NCI-H526 treated with DMSO at 0.1 percent for 48 hours (cell line): Measurements from ENCODE around the gene KRTAP10-1.
"Not testable (repeated sequence)": the region's sequence is repeated elsewhere in the genome, so short reads cannot be mapped to it uniquely, and the experiment has no call there.

Experiments
- DNase-seq: peaks from one replicate; lab custom pipeline; 2025; lab: John Stamatoyannopoulos, UW

The KRTAP10-1 gene

DNA sequence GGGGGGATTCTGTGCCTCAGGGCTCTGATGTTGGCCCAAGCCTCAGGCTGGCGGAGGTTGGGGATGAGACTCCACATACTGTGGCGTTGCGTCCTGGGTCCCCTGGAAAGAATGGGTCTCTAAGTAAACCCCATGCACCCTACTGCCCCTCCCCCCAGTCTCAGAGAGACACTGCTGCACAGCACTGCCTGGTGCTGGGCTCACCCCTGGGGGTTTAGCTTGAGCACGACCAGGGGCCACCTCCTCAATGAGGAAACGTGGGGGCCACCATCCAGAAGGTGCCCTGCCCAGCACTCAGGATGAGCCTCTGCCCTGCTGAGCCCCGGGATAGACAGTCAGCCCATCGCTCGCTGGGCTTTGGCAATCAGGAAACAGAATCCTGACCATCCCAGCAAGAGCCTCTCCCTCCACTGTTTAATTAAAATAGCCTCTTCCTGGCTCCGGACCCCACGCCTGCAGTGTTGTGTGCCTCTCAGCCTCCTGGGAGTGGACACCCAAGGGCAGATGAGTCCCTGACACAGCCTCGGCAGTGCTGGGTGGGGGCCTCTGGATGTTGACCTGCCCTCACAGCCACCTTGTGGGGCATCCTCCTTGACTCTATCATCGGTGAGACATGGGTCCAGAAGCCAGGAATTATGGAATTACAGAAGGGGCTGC lies 30.0 kb upstream of the KRTAP10-1 start:
- DNase-seq: no peak

- no peak for DNase-seq
Observed at GRCh38 chr21:44568667-44569556, 28.9 kb upstream of the KRTAP10-1 start.

DNA sequence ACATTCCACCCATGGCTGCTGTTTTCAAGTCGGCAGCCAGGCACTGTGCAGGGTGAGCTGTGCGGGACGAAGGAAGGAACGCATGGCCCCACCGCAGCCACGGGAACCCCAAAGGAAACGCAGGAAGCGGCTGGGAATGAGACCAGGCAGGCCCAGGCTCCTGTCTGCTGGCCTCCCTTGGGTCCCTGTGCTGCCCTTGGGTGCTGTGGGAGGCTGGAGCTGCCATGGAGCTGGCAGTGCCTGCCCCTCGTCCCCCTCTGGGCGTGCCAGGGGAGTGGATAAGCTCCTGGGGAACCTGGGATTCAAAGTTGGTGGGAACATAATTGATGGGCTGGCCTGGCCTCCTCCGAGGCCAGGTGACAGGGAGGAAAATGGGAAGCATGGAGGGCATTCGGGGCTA lies 28.3 kb upstream of the KRTAP10-1 start:
- no peak for DNase-seq

DNA sequence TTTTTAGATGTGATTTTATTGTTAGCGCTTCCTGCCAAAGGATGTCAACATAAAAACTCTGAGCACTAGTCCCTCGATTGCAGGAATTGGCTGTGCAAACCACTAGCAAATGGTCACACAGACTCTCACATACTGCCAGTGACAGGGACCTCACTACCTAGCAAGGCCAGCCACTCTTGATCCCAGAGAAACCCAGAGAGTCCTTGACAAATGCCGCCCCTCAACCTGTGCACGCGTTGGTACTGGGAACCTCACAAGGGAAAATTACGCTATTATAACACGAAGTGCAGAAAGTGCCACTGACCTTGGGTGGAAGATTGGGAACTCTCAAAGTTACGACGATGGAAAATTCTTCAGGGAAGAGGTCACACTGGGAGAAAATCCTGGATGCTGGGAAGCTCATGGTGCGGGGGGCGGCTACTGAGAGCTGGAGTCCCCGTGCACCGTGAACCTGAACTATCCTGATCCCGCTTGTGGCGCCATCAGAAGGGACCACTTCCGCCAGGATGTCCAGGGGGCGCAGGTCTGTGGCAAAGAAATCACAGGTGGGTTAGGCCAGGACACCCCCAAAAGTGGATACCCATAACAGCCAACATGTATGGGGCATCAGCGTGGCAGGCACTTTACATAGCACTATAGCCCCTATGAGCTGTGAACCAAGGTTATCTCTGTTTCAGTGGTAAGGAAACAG lies 27.6 kb upstream of the KRTAP10-1 start:
- DNase-seq: no peak

- DNase-seq: no peak
Observed at GRCh38 chr21:44566403-44566802, 26.4 kb upstream of the KRTAP10-1 start.

- DNase-seq: no peak
Observed at GRCh38 chr21:44564886-44565598, 25.0 kb upstream of the KRTAP10-1 start.

DNA sequence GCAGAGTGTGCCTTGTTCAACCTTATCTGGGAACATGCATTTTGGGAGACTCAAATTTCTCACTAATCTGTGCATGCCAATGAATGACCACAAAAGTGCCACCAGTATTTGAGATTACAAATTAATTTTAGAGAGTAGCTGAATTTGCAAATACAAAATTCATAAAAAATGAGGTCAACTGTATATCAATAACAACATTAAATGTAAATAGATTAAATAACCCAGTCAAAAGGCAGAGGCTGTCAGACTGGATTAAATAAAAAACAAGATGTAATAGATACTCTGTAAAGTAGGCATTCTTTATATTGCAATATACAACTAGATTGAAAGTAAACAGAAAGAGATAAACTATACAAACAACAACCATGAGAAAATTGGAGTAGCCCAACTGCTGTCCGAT lies 24.1 kb upstream of the KRTAP10-1 start:
- DNase-seq: no peak

DNA sequence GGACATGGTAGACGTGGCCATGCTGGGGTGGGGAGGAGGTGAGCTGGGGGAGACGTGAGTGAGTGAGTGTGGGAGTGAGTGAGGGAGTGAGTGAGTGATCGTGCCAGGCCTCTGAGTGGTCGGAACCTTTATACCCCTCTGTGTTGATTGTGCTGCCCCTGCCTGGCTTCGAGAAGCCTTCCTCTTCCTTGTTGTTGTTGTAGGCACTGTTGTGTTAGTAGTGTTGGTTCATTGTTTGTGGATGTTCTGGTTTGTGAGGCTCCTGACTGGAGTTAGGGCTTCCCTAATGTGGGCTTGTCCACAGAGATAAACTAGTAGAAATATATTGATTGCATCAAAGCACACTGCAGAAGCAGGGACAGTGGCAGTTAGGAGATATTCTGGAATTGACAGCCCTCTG lies 18.7 kb upstream of the KRTAP10-1 start, which contains the start of gene KRTAP10-3:
Gene KRTAP10-3, minus strand, starts transcription at position 101 of the 400 bp plus-strand sequence. Its CDS starts 80 bp downstream, at position 21.
- DNase-seq: no peak

- DNase-seq: not testable (repeated sequence)
Observed at GRCh38 chr21:44558329-44558675, 18.3 kb upstream of the KRTAP10-1 start.

DNA sequence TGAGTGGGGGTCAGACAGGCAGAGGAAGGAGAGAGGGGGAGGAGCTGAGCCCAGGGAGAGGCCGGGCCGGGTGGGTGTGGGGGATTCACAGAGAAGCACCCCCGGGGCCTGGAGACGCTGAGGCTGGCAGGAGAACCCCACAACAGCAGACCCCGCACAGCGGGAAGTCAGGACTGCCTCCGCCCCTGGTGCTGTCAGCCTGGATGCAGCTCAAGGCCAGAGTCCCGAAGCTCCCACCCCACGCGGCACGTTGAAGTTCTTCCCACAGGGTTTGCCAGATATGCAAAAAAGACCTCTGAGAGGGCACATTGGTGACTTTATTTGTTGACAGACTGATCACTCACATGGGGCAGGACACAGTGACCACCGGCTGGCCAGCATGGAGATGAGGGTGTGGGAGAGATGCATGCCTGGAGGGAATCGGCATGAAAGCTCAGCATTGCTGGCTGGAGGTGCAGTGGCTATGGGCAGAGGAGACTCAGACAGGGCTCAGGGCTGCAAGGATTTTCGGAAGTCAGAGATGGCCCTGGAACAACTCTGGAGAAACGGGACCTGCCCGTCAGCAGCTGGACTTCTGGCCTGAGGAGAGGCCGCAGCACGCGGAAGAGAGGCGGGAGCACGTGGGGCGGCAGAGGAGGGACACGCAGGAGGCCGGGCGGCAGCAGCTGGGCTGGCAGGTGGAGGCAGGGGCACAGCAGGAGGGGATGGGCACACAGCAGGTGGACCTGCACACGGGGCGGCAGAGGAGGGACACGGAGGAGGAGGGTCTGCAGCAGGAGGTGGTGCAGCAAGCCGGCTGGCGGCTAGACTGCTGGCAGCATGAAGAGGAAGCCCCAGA lies 17.7 kb upstream of the KRTAP10-1 start:
- no peak for DNase-seq

- no peak for DNase-seq
Observed at GRCh38 chr21:44556879-44557278, 16.9 kb upstream of the KRTAP10-1 start.

GRCh38 chr21:44555200-44555875 lies 15.3 kb upstream of the KRTAP10-1 start:
- DNase-seq: no peak

GRCh38 chr21:44552681-44553080 lies 12.7 kb upstream of the KRTAP10-1 start:
- no peak for DNase-seq

DNA sequence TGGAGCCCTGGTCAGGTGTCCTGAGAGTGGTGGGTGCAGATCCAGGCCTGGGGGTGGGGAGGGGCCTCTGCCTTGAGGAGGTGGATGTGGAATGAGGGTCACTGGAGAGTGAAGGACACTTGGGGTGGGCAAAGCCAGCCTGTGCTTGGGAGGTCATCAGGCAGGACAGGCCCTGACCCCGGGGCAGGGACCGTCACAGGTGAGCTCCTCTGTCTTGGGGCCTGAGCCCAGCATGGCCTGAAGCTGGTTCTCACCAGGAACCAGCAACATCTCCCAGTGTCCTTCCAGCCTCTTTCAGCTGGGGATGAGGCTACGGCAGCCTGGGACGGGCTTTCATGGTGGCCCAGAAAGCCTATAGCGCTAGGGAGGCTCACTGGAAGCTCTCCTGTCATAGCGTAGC lies 12.1 kb upstream of the KRTAP10-1 start:
- no peak for DNase-seq

GRCh38 chr21:44551340-44551961 lies 11.5 kb upstream of the KRTAP10-1 start, which contains the start of gene KRTAP10-2:
KRTAP10-2 (minus strand) TSS chr21:44551505; CDS start chr21:44551458, 47 bp downstream.
- DNase-seq: no peak

DNA sequence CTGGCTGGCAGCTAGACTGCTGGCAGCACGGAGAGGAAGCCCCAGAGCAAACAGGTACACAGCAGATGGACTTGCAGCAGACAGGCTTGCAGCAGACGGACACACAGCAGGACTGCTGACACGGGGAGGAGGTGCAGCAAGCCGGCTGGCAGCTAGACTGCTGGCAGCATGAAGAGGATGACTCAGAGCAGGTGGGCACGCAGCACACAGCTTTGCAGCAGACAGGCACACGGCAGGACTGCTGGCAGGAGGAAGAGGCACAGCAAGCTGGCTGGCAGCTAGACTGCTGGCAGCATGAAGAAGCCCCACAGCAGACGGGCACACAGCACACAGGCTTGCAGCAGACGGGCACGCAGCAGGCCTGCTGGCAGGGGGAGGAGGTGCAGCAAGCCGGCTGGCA lies 10.8 kb upstream of the KRTAP10-1 start:
- no peak for DNase-seq

DNA sequence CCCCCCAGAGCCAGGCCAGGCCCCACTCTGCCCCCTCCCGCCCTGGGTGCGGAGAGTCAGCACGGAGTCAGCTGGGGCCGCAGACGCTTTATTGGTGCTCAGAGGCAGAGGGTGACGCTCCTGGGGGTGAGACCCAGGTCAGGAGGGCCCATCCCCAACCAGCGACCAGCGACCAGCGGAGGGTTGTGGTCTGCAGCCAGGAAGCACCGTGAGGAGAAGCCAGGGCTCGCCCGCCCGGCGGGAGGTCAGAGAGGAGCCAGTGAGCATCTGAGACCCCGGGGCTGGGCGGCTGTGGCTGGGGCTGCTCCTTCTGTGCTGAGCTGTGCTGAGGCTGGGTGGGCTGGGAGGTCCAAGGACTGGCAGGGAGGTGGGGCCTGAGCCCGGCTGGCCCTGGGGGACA lies 10.3 kb upstream of the KRTAP10-1 start:
- not testable (repeated sequence) for DNase-seq

GRCh38 chr21:44549525-44550211 lies 9.7 kb upstream of the KRTAP10-1 start:
- DNase-seq: no peak

- no peak for DNase-seq
Observed at GRCh38 chr21:44548922-44549321, 8.9 kb upstream of the KRTAP10-1 start.
